Rectal smooth muscle tissue (tissue), 1 donor: ENCODE data around the gene ESYT2.

ENCODE experiments used
- H3K27ac ChIP-seq: one replicate; pipeline ENCODE4 v1.7.0; 2013; ENCODE audit warnings: low read depth, low read length, inconsistent platforms
- H3K27me3 ChIP-seq: one replicate; pipeline ENCODE4 v1.7.0; 2013; ENCODE audit warnings: low read length; ENCODE audit not compliant: control insufficient read depth, insufficient read depth
- H3K36me3 ChIP-seq: one replicate; pipeline ENCODE4 v1.7.0; 2013; ENCODE audit warnings: low read length; ENCODE audit not compliant: control insufficient read depth, insufficient read depth
- H3K4me1 ChIP-seq: one replicate; pipeline ENCODE4 v1.7.0; 2013; ENCODE audit warnings: low read length; ENCODE audit not compliant: control insufficient read depth, insufficient read depth
- H3K4me3 ChIP-seq: one replicate; pipeline ENCODE4 v1.7.0; 2013; ENCODE audit warnings: low read length
- H3K9ac ChIP-seq: one replicate; pipeline ENCODE4 v1.7.0; 2013; ENCODE audit warnings: low read length

ESYT2 gene

DNA sequence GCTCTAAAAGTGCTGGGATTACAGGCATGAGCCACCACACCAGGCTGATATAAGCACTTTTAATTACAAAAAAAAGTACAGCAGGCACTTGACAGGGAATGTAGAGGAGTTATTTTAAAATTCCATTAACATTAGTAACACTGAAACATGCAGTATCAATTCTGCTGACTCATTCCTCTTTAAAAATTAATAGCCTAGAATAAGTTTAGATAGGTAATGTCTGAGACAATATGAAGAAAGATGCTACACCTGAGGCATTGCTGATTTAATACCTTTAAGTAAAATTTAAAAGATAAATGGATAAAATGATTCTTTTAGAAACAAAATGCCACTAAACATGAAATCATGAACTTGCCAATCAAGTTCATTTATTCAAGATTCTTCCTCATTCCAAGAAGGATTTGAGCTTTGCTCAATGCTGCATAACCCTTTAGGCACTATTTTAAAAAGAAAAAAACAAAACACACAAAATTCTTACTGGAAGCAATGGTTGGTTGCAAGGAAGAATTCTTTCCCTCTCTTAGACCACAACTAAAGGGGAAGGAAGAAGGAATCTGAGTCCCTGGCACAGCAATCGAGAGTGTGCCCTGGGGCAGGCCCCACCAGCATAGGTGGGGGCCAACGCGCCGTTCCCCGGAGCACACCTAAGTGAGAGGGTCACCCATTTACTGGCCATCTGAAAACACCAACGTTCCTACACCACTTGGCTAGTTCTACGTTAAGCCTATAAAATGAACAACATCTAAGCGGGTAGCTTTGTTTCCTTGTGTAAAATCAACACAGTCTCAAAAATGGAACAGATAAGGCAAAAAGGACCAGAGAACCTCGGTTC, 26.6 kb downstream of the ESYT2 start:
- Histone ChIP-seq H3K27me3 (no peaks in the 10 kb centered on the region), H3K27ac (peak overlapping the region; percentile 23), H3K9ac (no peak overlapping the region), H3K4me1 (peaks cover 24% of the 10 kb centered on the region), H3K4me3 (no peak overlapping the region), H3K36me3 (no peaks in the 10 kb centered on the region)

DNA sequence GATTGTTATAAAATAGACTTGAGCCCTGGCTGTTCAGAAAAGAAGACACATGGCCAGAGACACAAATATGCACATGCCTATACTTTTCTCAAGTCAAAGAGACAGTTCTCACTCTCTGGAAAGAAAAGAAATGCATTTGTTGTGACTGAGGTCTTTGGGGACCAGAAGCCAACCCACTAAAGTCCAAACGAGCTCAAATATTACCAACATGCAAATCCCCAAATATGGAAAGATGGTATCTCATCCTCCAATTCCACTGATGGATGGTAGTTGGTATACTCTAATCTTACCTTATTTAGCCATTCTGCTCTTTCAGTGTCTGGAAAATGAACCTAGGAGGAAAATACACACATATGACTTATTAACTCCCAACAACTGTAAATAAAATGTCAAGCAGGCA, 30.6 kb downstream of the ESYT2 start:
- Histone ChIP-seq H3K4me1 (peaks cover 31% of the 10 kb centered on the region), H3K27me3 (no peaks in the 10 kb centered on the region), H3K36me3 (peaks cover 23% of the 10 kb centered on the region), H3K4me3 (no peak overlapping the region), H3K27ac (no peak overlapping the region), H3K9ac (no peak overlapping the region)

DNA sequence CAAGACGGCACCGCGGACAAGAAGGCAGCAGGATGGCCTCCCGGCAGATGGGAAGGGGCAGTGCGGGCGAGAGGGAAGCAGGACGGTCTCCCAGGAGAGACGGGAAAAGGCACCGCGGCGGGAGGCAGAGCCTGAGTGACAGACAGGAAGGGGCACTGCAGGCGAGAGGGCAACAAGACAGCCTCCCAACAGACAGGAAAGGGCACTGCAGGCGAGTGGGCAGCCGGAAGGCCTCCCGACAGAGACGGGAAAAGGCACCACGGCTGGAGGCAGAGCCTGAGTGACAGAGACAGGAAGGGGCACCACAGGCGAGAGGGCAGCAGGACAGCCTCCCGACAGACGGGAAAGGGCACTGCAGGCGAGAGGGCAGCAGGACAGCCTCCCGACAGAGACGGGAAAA, 32.6 kb downstream of the ESYT2 start:
- Histone ChIP-seq H3K9ac (no peak overlapping the region), H3K27me3 (no peaks in the 10 kb centered on the region), H3K27ac (no peak overlapping the region), H3K4me1 (peaks cover 24% of the 10 kb centered on the region), H3K36me3 (peaks cover 24% of the 10 kb centered on the region), H3K4me3 (no peak overlapping the region)

DNA sequence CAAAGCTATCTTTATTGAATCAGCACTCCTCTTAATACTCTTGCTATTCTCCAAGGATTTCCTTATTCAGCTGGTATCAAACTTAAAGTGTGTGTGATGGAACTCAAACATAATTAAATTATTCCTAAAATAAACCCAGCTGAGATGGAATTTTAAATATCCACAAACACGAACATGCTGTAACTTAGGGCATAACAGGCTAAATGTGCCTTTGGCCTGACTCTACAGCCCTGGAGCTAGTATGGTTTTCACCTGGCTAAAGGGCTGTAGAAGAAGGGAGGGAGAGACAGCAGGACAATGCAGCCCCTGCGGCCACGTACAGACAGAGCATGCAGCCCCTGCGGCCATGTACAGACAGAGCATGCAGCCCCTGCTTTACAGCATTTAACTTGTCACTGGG, 34.0 kb downstream of the ESYT2 start:
- no peak overlapping the region for H3K27ac ChIP-seq

DNA sequence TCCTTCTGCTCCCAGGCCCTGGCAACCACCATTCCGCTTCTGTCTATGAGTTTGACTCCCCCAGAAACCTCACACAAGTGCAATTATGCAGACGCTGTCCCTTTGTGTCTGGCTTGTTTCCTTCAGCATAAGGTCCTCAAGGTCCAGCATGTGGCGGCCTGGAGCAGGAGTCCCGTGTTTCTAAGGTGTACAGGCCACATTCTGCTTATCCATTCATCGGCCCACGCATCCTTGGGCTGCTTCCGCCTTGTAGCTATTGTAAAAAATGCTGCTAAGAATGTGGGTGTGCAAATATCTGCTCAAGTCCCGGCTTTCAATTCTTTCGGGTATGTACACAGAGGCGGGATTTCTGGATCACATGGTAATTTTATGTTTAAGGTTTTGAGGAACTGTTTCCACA, 38.2 kb downstream of the ESYT2 start:
- Histone ChIP-seq H3K27ac (no peak overlapping the region), H3K4me1 (peaks cover 7% of the 10 kb centered on the region), H3K27me3 (no peaks in the 10 kb centered on the region), H3K4me3 (no peak overlapping the region), H3K36me3 (peaks cover 27% of the 10 kb centered on the region), H3K9ac (no peak overlapping the region)

More for the DNA sequence above, 34.0 kb downstream of the ESYT2 start:
- peaks cover 33% of the 10 kb centered on the region for H3K36me3 ChIP-seq
- H3K9ac ChIP-seq = no peak overlapping the region
- H3K4me1 ChIP-seq = peaks cover 18% of the 10 kb centered on the region
- H3K4me3 ChIP-seq = no peak overlapping the region
- no peaks in the 10 kb centered on the region for H3K27me3 ChIP-seq

DNA sequence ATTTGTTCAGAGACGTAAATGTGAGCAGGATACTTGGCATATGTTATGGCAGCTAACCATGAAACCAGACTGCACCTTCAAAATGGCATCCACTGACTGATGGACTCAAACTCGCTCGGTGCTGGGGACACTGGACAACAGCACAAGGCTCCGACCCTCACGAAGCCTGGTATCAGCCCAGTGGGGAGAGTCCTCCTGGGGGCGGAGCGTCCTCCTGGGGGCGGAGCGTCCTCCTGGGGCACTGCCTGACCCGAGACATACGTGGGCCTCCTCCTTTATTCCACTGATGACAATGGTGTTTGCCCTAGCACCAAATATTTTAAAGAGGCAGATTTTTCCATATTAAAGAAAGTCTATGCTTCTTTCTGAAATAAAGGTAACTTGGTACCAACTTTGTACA, 39.5 kb downstream of the ESYT2 start:
- Histone ChIP-seq H3K36me3 (peaks cover 18% of the 10 kb centered on the region), H3K27me3 (no peaks in the 10 kb centered on the region), H3K27ac (no peak overlapping the region), H3K4me3 (no peak overlapping the region), H3K9ac (no peak overlapping the region), H3K4me1 (no peaks in the 10 kb centered on the region)

DNA sequence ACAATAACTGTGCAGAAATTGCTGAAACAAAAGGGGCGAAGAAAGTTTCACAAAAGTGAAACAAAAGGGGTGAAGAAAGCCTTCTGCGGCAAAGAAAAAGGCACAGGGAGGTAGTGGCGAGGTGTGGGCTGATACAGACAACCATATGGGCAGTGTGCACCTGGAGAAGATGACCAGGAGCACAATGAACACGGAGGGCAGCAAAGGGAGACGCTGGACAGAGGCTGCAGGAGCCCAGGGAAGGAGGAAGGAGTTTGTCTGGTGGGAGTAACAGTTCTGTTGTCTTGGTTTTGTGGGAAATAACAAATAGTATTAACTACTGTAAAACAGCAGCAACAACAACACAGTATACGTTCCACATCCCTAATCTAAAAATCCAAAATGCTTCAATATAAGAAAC, 42.4 kb downstream of the ESYT2 start:
- Histone ChIP-seq H3K4me1 (peaks cover 15% of the 10 kb centered on the region), H3K27ac (peak overlapping the region; percentile 17), H3K36me3 (peaks cover 20% of the 10 kb centered on the region), H3K4me3 (no peak overlapping the region), H3K27me3 (no peaks in the 10 kb centered on the region), H3K9ac (no peak overlapping the region)

DNA sequence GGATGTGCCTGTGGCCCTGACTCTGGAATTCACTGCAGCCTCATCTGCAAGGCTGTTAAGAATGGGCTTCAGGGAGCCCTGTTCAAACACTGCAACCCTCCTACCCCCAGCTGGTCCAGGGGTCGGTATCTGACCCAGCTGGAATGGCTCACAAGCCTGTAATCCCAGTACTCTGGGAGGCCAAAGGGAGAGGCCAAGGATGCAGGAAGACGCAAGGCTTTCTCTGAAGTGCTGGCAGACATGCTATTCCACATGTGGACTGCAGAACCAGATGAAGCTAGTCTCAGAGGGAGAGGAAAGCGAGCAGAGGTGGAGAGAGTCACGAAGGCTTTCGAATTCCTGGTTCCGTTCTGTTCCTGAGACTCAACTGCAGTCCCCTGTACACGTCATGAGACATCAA, 45.0 kb downstream of the ESYT2 start:
- H3K27me3 ChIP-seq = no peaks in the 10 kb centered on the region
- H3K4me3 ChIP-seq = no peak overlapping the region
- peaks cover 20% of the 10 kb centered on the region for H3K4me1 ChIP-seq
- H3K36me3 ChIP-seq = peaks cover 21% of the 10 kb centered on the region
- peak overlapping the region; percentile 56 for H3K27ac ChIP-seq
- H3K9ac ChIP-seq = no peak overlapping the region

DNA sequence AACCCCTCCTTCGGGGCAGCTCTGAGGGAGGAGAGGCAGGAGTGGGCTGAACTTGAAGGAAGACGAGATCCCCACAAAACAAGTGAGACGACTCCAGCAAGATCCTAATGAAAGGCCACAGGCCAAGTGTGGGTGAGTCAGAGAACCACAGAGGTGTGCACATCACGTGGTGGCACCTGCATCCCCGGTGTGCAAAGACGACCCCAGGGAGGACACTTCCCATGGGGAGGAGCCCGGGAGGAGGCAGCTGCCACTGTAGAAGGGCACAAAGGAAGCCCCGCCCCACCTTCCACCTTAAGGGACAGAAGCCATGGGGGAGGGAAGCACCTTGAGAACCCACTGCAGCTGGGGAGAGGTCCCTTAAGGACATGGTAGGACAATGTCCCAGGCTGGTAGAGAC, 45.7 kb downstream of the ESYT2 start:
- no peak overlapping the region for H3K9ac ChIP-seq
- no peaks in the 10 kb centered on the region for H3K27me3 ChIP-seq
- peaks cover 23% of the 10 kb centered on the region for H3K4me1 ChIP-seq
- peak overlapping the region; percentile 74 for H3K27ac ChIP-seq
- H3K4me3 ChIP-seq = no peak overlapping the region
- H3K36me3 ChIP-seq = peaks cover 19% of the 10 kb centered on the region

DNA sequence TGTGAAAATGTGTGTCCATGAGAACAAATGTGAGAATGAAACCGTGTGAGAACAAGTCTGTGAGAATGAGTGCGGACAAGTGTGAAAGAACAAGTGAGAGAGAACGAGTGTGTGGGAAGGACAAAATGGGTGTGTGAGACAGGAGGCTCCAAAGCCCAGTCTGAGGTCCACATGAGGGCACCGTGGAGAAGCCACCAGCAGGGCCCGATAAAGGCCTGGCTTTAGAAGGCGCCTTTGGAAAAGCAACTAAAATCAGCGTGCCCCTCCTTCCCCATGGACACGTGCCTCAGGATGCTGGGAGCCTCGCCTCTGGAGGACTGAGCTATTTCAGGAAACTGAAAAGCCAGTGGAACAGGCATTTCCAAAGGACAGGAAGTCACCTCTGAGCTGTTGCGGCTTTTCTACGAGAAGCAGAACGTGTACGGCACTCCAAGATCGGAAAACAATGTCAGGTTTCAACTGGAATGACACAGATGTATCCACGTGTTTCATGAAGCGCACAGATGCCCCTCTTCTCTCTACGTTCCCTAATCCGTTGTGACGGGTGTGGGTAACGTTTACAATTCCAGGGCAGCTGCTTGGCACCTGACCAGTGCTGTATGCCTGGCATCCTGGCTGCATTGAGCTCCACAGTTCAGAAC, 46.4 kb downstream of the ESYT2 start:
- peaks cover 19% of the 10 kb centered on the region for H3K36me3 ChIP-seq
- H3K4me1 ChIP-seq = peaks cover 30% of the 10 kb centered on the region
- H3K4me3 ChIP-seq = no peak overlapping the region
- H3K9ac ChIP-seq = no peak overlapping the region
- no peaks in the 10 kb centered on the region for H3K27me3 ChIP-seq
- H3K27ac ChIP-seq = peak overlapping the region; percentile 74

DNA sequence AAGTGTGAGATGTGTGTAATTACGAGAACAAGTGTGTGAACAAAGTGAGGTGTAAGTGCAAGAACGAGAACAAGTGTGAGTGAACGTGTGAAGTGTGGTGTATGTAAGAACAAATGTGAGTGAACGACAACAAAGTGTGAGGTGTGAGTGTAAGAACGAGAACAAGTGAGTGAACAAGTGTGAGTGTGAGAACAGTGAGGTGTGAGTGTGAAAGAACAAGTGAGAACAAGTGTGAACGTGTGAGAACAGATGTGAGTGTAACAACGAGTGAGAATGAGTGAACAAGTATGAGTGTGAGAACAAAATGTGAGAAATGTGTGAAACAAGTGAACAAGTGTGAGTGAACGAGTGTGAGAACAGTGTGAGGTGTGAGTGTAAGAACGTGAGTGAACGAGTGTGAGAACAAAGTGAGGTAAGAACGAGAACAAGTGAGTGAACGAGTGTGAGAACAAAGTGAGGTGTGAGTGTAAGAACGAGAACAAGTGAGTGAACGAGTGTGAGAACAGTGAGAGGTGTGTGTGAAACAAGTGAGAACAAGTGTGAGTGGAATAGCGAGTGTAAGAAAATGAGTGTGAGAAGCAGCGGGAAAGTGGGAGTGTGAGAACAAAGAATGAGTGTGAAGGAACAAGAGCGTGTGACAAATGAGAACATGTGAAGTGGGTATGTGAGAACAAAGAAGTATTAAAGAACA, 47.2 kb downstream of the ESYT2 start:
- peaks cover 19% of the 10 kb centered on the region for H3K36me3 ChIP-seq
- H3K27me3 ChIP-seq = no peaks in the 10 kb centered on the region
- H3K4me1 ChIP-seq = peaks cover 30% of the 10 kb centered on the region
- H3K9ac ChIP-seq = no peak overlapping the region
- H3K27ac ChIP-seq = peak overlapping the region; percentile 74
- H3K4me3 ChIP-seq = no peak overlapping the region

DNA sequence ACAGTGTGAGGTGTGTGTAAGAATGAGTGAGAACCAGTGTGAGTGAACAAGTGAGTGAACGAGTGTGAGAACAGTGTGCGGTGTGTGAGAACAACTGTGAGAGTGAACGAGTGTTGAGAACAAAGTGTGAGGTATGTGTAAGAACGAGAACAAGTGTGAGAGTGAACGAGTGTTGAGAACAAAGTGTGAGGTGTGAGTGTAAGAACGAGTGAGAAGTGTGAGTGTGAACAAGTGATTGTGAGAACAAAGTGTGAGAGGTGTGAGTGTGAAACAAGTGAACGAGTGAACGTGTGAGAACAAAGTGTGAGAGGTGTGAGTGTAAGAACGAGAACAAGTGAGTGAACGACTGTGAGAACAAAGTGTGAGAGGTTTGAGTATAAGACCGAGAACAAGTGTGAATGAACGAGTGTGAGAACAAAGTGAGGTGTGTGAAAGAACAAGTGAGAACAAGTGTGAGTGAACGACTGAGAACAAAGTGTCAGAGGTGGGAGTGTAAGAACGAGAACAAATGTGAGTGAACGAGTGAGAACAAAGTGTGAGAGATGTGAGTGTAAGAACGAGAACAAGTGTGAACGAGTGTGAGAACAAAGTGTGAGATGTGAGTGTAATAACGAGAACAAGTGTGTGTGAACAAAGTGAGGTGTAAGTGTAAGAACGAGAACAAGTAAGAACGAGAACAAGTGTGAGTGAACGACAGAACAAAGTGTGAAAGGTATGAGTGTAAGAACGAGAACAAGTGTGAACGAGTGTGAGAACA, 47.9 kb downstream of the ESYT2 start:
- Histone ChIP-seq H3K27me3 (no peaks in the 10 kb centered on the region), H3K4me3 (no peak overlapping the region), H3K9ac (no peak overlapping the region), H3K36me3 (peaks cover 19% of the 10 kb centered on the region), H3K4me1 (peaks cover 30% of the 10 kb centered on the region), H3K27ac (peak overlapping the region; percentile 74)
